DOHH2 (cell line): ENCODE measurements around the gene HLF.

Experiments used
- H3F3A ChIP-seq: fragments of 200-600 bp; sonication (generic), shearing (Covaris generic); 2 replicates; pipeline ENCODE4 v1.6.0; 2016; ENCODE audit warnings: antibody characterized with exemption, mild to moderate bottlenecking; ENCODE audit not compliant: control insufficient read depth, insufficient read depth
- H3K27ac ChIP-seq: fragments of 200-600 bp; sonication (generic); 2 replicates; pipeline ENCODE4 v1.5.1; 2014; ENCODE audit warnings: low read depth, mild to moderate bottlenecking, low read length, moderate library complexity
- H3K27me3 ChIP-seq: fragments of 200-600 bp; sonication (generic); 2 replicates; pipeline ENCODE4 v1.6.1; 2014; ENCODE audit warnings: mild to moderate bottlenecking, low read length, mixed read lengths; ENCODE audit not compliant: control insufficient read depth
- H3K36me3 ChIP-seq: fragments of 200-600 bp; sonication (generic); 2 replicates; pipeline ENCODE4 v1.6.1; 2014; ENCODE audit warnings: mild to moderate bottlenecking, low read length, moderate library complexity, mixed read lengths; ENCODE audit not compliant: control insufficient read depth
- H3K4me1 ChIP-seq: fragments of 200-600 bp; sonication (generic); 2 replicates; pipeline ENCODE4 v1.6.1; 2014; ENCODE audit warnings: mild to moderate bottlenecking, low read length, mixed read lengths; ENCODE audit not compliant: control insufficient read depth
- H3K4me2 ChIP-seq: fragments of 200-600 bp; sonication (generic); 2 replicates; pipeline ENCODE4 v1.6.0; 2014; ENCODE audit warnings: mild to moderate bottlenecking, low read length, moderate library complexity
- H3K4me3 ChIP-seq: fragments of 200-600 bp; sonication (generic); 2 replicates; pipeline ENCODE4 v1.5.1; 2014; ENCODE audit warnings: mild to moderate bottlenecking, low read length, mixed read lengths
- H3K79me2 ChIP-seq: fragments of 200-600 bp; sonication (generic); 2 replicates; pipeline ENCODE4 v1.6.1; 2014; ENCODE audit warnings: mild to moderate bottlenecking, low read length, mixed read lengths; ENCODE audit not compliant: control insufficient read depth
- H3K9me2 ChIP-seq: fragments of 200-600 bp; sonication (generic); replicated peaks from 2 replicates; pipeline ENCODE4 v1.6.1; 2014; ENCODE audit warnings: mild to moderate bottlenecking, low read length, mixed read lengths; ENCODE audit not compliant: control insufficient read depth
- H3K9me3 ChIP-seq: fragments of 200-600 bp; sonication (generic); 2 replicates; pipeline ENCODE4 v1.6.1; 2014; ENCODE audit warnings: antibody characterized with exemption, low read length, mixed read lengths; ENCODE audit not compliant: control insufficient read depth, insufficient read depth
- H4K20me1 ChIP-seq: fragments of 200-600 bp; sonication (generic); 2 replicates; pipeline ENCODE4 v1.6.0; 2014; ENCODE audit warnings: low read depth, mild to moderate bottlenecking, antibody characterized with exemption, low read length, moderate library complexity; ENCODE audit not compliant: control insufficient read depth, insufficient read depth
- CTCF ChIP-seq: fragments of 200-600 bp; sonication (generic); IDR thresholded peaks from one replicate; pipeline ENCODE4 v1.5.1; 2014; ENCODE audit warnings: antibody characterized with exemption, mild to moderate bottlenecking, low read depth, low read length; ENCODE audit not compliant: poor library complexity, severe bottlenecking
- EZH2phosphoT487 ChIP-seq: fragments of 200-600 bp; sonication (generic); IDR thresholded peaks from 2 replicates; pipeline ENCODE4 v1.6.1; 2017; ENCODE audit warnings: borderline replicate concordance, mild to moderate bottlenecking, antibody characterized with exemption, low read length, moderate library complexity, mixed read lengths

Gene HLF

GRCh38 chr17:55266051-55266957, 1.5 kb downstream of the HLF start:
- Histone ChIP-seq H3K36me3 (no peaks in the 10 kb centered on the region), H3K4me1 (no peaks in the 10 kb centered on the region), H3K9me3 (no peaks in the 10 kb centered on the region), H3F3A (no peaks in the 10 kb centered on the region), H3K4me2 (no peak overlapping the region), H3K4me3 (no peak overlapping the region), H3K79me2 (no peaks in the 10 kb centered on the region), H3K27ac (no peak overlapping the region), H3K27me3 (peaks cover 7% of the 10 kb centered on the region; the same call in 1 of the 2 replicates), H3K9me2 (no peaks in the 10 kb centered on the region), H4K20me1 (no peaks in the 10 kb centered on the region)
- no peak for TF ChIP-seq CTCF
- TF ChIP-seq EZH2phosphoT487, result no peak

- Histone ChIP-seq H3K9me2 (no peaks in the 10 kb centered on the region), H3K36me3 (no peaks in the 10 kb centered on the region), H3K4me3 (no peak overlapping the region), H3K4me2 (no peak overlapping the region), H3K79me2 (no peaks in the 10 kb centered on the region), H3K9me3 (no peaks in the 10 kb centered on the region), H3K27ac (no peak overlapping the region), H3F3A (no peaks in the 10 kb centered on the region), H3K4me1 (no peaks in the 10 kb centered on the region), H4K20me1 (no peaks in the 10 kb centered on the region), H3K27me3 (peaks cover 7% of the 10 kb centered on the region; the same call in 1 of the 2 replicates)
- TF ChIP-seq CTCF (no peak), EZH2phosphoT487 (no peak)
Measured at GRCh38 chr17:55266958-55267688, 2.4 kb downstream of the HLF start.

GRCh38 chr17:55267777-55268648, 3.3 kb downstream of the HLF start:
- Histone ChIP-seq H3K79me2 (no peaks in the 10 kb centered on the region), H3K4me2 (no peak overlapping the region), H3K9me2 (no peaks in the 10 kb centered on the region), H3K4me1 (no peaks in the 10 kb centered on the region), H4K20me1 (no peaks in the 10 kb centered on the region), H3F3A (no peaks in the 10 kb centered on the region), H3K36me3 (no peaks in the 10 kb centered on the region), H3K27me3 (0 out of 2 replicates have a peak, but pooled peaks cover 4% of the 10 kb centered on the region), H3K9me3 (no peaks in the 10 kb centered on the region), H3K4me3 (no peak overlapping the region), H3K27ac (no peak overlapping the region)
- TF ChIP-seq EZH2phosphoT487, result no peak
- TF ChIP-seq CTCF, result no peak
